ENCODE data around the gene ATP6V0B. TPM values are rescaled to one million over a fixed set of nuclear protein-coding genes. Genes with fewer than 3 reads are reported as not detected.
A peak's percentile ranks its signal among the peaks of the same experiment; 100 is the strongest.

Gene ATP6V0B
- total and polyA plus RNA-seq, 2 of the 13 experiments (the other 11 are each of a cell fraction or from before 2014, with no cell fraction given): 157 to 161 TPM

DNA sequence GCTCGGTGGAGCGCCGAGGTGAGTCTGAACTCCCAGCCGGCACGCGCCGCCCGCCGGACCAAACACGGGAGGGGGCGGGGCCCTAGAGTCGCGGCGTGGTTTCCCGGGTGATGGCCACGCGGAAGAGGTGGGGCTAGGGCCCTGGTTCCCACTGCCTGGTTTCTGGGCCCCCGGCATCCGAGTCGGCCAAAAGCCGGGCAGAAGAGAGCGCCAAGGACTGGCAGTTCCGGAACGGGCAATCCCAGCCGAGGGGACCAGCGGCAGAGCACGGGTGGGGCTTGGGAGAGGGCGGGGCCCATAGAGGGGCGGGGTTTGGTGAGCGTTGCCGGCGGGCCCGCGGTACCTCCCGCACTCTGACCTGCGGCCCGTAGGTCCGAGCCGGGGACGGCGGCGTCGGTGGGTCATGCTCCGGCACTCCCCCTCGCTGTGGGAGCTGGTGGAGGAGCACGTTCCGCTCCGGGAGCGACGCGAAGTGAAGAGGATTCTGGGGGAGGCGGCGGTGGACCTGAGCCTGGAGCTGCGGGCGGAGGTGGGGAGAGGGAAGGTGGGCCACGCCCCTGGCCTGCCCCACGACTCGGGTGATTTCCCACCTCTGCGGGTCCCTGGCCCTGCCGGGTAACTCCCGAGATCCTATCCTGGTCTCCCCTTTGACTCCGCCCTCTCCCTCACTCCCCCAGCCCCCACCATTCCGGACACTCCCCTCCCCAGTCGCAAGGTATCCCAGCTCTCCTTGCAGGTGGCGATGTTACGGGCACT is 16.9 kb downstream of the ATP6V0B start, which contains the start of gene CCDC24 (continued):
- no peak for TF ChIP-seq ZNF652 (CRISPR knock-in tag; IDR thresholded peaks at IDR 0.05; ENCODE audit: borderline replicate concordance, low read depth)
- no peak for TF ChIP-seq SMC3 (IDR thresholded peaks at IDR 0.05; ENCODE audit: low read length)
- 0 out of 2 replicates have a peak, but pooled peaks have one; percentile 3 for TF ChIP-seq CREB1 (IDR thresholded peaks at IDR 0.05)
- TF ChIP-seq CREB1 (CRISPR knock-in tag; IDR thresholded peaks at IDR 0.05): peak; percentile 46; the same call in 1 of the 2 replicates
- peak; percentile 98 for TF ChIP-seq AGO1 (IDR thresholded peaks at IDR 0.05; ENCODE audit: low read depth, low read length, poor library complexity, severe bottlenecking)
- TF ChIP-seq ARNTL (CRISPR knock-in tag; IDR thresholded peaks at IDR 0.05): peak; percentile 98
- TF ChIP-seq, protein P1, sequence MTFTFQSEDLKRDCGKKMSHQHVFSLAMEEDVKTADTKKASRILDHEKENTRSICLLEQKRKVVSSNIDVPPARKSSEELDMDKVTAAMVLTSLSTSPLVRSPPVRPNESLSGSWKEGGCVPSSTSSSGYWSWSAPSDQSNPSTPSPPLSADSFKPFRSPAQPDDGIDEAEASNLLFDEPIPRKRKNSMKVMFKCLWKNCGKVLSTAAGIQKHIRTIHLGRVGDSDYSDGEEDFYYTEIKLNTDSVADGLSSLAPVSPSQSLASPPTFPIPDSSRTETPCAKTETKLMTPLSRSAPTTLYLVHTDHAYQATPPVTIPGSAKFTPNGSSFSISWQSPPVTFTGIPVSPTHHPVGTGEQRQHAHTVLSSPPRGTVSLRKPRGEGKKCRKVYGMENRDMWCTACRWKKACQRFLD (CRISPR knock-in tag; IDR thresholded peaks at IDR 0.05; ENCODE audit: borderline replicate concordance): no peak
- no peak for TF ChIP-seq TCF7L2 (IDR thresholded peaks at IDR 0.05; ENCODE audit: low read depth, low read length)
- no peak for TF ChIP-seq ZNF441 (CRISPR knock-in tag; IDR thresholded peaks at IDR 0.05; ENCODE audit: borderline replicate concordance)
- TF ChIP-seq, protein P2, sequence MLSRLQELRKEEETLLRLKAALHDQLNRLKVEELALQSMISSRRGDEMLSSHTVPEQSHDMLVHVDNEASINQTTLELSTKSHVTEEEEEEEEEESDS (CRISPR knock-in tag; IDR thresholded peaks at IDR 0.05; ENCODE audit: borderline replicate concordance): no peak
- TF ChIP-seq, protein P3, sequence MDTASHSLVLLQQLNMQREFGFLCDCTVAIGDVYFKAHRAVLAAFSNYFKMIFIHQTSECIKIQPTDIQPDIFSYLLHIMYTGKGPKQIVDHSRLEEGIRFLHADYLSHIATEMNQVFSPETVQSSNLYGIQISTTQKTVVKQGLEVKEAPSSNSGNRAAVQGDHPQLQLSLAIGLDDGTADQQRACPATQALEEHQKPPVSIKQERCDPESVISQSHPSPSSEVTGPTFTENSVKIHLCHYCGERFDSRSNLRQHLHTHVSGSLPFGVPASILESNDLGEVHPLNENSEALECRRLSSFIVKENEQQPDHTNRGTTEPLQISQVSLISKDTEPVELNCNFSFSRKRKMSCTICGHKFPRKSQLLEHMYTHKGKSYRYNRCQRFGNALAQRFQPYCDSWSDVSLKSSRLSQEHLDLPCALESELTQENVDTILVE (CRISPR knock-in tag; IDR thresholded peaks at IDR 0.05): peak; percentile 20; the same call in 1 of the 2 replicates
- TF ChIP-seq ZNF605 (CRISPR knock-in tag; IDR thresholded peaks at IDR 0.05): peak; percentile 39; the same call in 1 of the 2 replicates
- TF ChIP-seq, protein P4, sequence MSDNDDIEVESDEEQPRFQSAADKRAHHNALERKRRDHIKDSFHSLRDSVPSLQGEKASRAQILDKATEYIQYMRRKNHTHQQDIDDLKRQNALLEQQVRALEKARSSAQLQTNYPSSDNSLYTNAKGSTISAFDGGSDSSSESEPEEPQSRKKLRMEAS (IDR thresholded peaks at IDR 0.05): peak; percentile 85
- TF ChIP-seq RFX5 (IDR thresholded peaks at IDR 0.05; ENCODE audit: low read depth, low read length): no peak
- no peak for TF ChIP-seq ZNF816 (CRISPR knock-in tag; IDR thresholded peaks at IDR 0.05; ENCODE audit: borderline replicate concordance)
- TF ChIP-seq, protein P5, sequence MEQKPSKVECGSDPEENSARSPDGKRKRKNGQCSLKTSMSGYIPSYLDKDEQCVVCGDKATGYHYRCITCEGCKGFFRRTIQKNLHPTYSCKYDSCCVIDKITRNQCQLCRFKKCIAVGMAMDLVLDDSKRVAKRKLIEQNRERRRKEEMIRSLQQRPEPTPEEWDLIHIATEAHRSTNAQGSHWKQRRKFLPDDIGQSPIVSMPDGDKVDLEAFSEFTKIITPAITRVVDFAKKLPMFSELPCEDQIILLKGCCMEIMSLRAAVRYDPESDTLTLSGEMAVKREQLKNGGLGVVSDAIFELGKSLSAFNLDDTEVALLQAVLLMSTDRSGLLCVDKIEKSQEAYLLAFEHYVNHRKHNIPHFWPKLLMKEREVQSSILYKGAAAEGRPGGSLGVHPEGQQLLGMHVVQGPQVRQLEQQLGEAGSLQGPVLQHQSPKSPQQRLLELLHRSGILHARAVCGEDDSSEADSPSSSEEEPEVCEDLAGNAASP (CRISPR knock-in tag; IDR thresholded peaks at IDR 0.05; ENCODE audit: borderline replicate concordance): 0 out of 2 replicates have a peak, but pooled peaks have one; percentile 11
- peak; percentile 46 for TF ChIP-seq POGZ (CRISPR knock-in tag; IDR thresholded peaks at IDR 0.05)
- no peak for TF ChIP-seq HHEX (CRISPR knock-in tag; IDR thresholded peaks at IDR 0.05)
- TF ChIP-seq ZSCAN29 (CRISPR knock-in tag; conservative IDR thresholded peaks at IDR 0.05): peak; percentile 55; the same call in 1 of the 2 replicates
- no peak for TF ChIP-seq IKZF4 (CRISPR knock-in tag; IDR thresholded peaks at IDR 0.05; ENCODE audit: borderline replicate concordance, low read depth, not compliant biosample characterization)
- TF ChIP-seq, protein P6, sequence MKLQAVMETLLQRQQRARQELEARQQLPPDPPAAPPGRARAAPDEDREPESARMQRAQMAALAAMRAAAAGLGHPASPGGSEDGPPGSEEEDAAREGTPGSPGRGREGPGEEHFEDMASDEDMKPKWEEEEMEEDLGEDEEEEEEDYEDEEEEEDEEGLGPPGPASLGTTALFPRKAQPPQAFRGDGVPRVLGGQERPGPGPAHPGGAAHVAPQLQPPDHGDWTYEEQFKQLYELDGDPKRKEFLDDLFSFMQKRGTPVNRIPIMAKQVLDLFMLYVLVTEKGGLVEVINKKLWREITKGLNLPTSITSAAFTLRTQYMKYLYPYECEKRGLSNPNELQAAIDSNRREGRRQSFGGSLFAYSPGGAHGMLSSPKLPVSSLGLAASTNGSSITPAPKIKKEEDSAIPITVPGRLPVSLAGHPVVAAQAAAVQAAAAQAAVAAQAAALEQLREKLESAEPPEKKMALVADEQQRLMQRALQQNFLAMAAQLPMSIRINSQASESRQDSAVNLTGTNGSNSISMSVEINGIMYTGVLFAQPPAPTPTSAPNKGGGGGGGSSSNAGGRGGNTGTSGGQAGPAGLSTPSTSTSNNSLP (IDR thresholded peaks at IDR 0.05; ENCODE audit: low read depth, low read length): no peak
- TF ChIP-seq ZNF883 (CRISPR knock-in tag; IDR thresholded peaks at IDR 0.05; ENCODE audit: not compliant biosample characterization): peak; percentile 66
- TF ChIP-seq ONECUT2 (CRISPR knock-in tag; IDR thresholded peaks at IDR 0.05): no peak
- no peak for TF ChIP-seq DNMT3B (CRISPR knock-in tag; conservative IDR thresholded peaks at IDR 0.05)

All from HepG2 (cell line).